Loucy (cell line): Measurements from ENCODE around the gene MLYCD.

Experiments used
- H2AFZ ChIP-seq: fragments of 200-600 bp; sonication (generic); 2 replicates; pipeline ENCODE4 v1.6.0; 2016; ENCODE audit warnings: antibody characterized with exemption, mild to moderate bottlenecking, low read length, moderate library complexity
- H3F3A ChIP-seq: fragments of 200-600 bp; 2 replicates; pipeline ENCODE4 v1.6.0; 2016; ENCODE audit warnings: antibody characterized with exemption, low read depth, mild to moderate bottlenecking
- H3K27me3 ChIP-seq: fragments of 200-600 bp; sonication (generic); 2 replicates; pipeline ENCODE4 v1.6.1; 2014; ENCODE audit warnings: low read length, mild to moderate bottlenecking; ENCODE audit not compliant: insufficient read depth, poor library complexity, severe bottlenecking
- H3K36me3 ChIP-seq: fragments of 200-600 bp; sonication (generic); 2 replicates; pipeline ENCODE4 v1.6.1; 2016; ENCODE audit warnings: low read length; ENCODE audit not compliant: insufficient read depth
- H3K4me1 ChIP-seq: fragments of 200-600 bp; sonication (generic); 2 replicates; pipeline ENCODE4 v1.5.1; 2014; ENCODE audit warnings: low read length, mild to moderate bottlenecking; ENCODE audit not compliant: insufficient read depth, poor library complexity, severe bottlenecking
- H3K4me2 ChIP-seq: fragments of 200-600 bp; sonication (generic); 2 replicates; pipeline ENCODE4 v1.6.0; 2014; ENCODE audit warnings: antibody characterized with exemption, low read length, low read depth, mild to moderate bottlenecking; ENCODE audit not compliant: poor library complexity, severe bottlenecking
- H3K4me3 ChIP-seq: fragments of 200-600 bp; sonication (generic); 2 replicates; pipeline ENCODE4 v1.5.1; 2014; ENCODE audit warnings: low read length, mild to moderate bottlenecking, mixed read lengths; ENCODE audit not compliant: poor library complexity, severe bottlenecking
- H3K79me2 ChIP-seq: fragments of 200-600 bp; sonication (generic); 2 replicates; pipeline ENCODE4 v1.6.1; 2014; ENCODE audit warnings: low read length; ENCODE audit not compliant: insufficient read depth
- H3K9ac ChIP-seq: fragments of 200-600 bp; sonication (generic); 2 replicates; pipeline ENCODE4 v1.6.0; 2014; ENCODE audit warnings: mild to moderate bottlenecking, low read depth, low read length, moderate library complexity; ENCODE audit not compliant: poor library complexity, severe bottlenecking
- H3K9me2 ChIP-seq: fragments of 200-600 bp; sonication (generic); replicated peaks from 2 replicates; pipeline ENCODE4 v1.6.1; 2016; ENCODE audit warnings: low read depth, low read length, mixed read lengths
- H3K9me3 ChIP-seq: fragments of 200-600 bp; sonication (generic); 2 replicates; pipeline ENCODE4 v1.6.1; 2014; ENCODE audit warnings: mild to moderate bottlenecking, antibody characterized with exemption, low read length, low read depth; ENCODE audit not compliant: insufficient read depth
- H4K20me1 ChIP-seq: fragments of 200-600 bp; sonication (generic); 2 replicates; pipeline ENCODE4 v1.6.0; 2014; ENCODE audit warnings: antibody characterized with exemption, low read length, mild to moderate bottlenecking; ENCODE audit not compliant: insufficient read depth, poor library complexity, severe bottlenecking
- CTCF ChIP-seq: fragments of 200-600 bp; sonication (generic); conservative IDR thresholded peaks from 2 replicates; pipeline ENCODE4 v1.5.1; 2014; ENCODE audit warnings: mild to moderate bottlenecking, antibody characterized with exemption, low read length
- EZH2phosphoT487 ChIP-seq: fragments of 200-600 bp; IDR thresholded peaks from 2 replicates; pipeline ENCODE4 v1.6.1; 2018; ENCODE audit warnings: antibody characterized with exemption, mild to moderate bottlenecking, moderate library complexity, borderline replicate concordance

The MLYCD gene

DNA sequence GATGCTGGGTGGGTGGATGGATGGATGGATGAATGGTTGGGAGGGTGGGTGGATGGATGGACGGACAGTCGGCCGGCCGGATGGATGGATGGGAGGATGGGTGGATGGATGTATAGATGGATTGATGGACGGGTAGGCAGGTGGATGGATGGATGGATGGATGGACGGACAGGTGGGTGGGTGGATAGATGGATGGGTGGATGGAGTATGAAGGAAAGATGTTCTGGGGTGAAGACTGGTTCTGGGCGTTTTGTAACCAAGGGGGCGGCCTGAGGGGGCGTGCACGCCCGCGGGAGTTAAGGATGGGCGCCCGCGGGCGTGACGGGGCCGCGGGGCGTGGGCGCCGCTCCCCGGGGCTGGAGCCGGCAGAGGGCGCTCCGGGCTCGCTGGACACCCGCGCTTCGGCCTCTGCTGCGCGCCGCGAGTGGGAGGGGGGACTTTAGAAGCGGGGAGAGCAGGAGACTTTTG is 69.0 kb downstream of the MLYCD start, which contains the start of gene NECAB2:
Gene NECAB2, plus strand, starts transcription at position 407 of the 468 bp plus-strand sequence. CDS start 405 bp downstream, outside the sequence.
- Histone ChIP-seq H2AFZ (no peak within 1 kb of the TSS), H3F3A (no peaks in the 10 kb centered on the region), H3K9ac (no peak within 1 kb of the TSS), H4K20me1 (no peaks in the 10 kb centered on the region), H3K36me3 (no peaks in the 10 kb centered on the region), H3K4me1 (no peaks in the 10 kb centered on the region), H3K79me2 (no peaks in the 10 kb centered on the region), H3K9me2 (no peaks in the 10 kb centered on the region), H3K9me3 (no peaks in the 10 kb centered on the region), H3K4me3 (no peak within 1 kb of the TSS), H3K4me2 (no peak within 1 kb of the TSS), H3K27me3 (no peaks in the 10 kb centered on the region)
- TF ChIP-seq CTCF (no peak), EZH2phosphoT487 (no peak)

DNA sequence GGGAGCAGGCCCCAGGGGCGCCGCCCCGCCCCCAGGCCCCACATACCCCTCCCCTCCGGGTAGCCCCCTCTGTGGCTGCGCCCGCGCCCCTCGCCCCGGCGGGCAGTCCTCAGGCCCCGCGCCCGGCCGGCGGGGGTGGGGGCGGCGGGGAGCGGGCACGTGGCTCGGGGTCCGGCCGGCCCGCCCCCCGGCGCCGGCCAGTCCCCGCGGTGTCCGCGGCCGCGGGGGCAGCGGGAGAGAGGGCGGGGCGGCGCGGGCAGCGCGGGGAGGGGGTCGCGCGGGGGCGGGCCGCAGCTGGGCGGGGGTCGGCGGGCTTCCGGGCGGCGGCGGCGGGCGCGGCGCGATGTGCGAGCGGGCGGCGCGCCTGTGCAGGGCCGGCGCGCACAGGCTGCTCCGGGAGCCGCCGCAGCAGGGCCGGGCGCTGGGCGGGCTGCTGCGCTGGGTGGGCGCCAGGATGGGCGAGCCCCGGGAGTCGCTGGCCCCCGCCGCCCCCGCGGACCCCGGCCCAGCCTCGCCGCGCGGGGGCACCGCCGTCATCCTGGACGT is 69.5 kb downstream of the MLYCD start:
- H3K4me3 ChIP-seq, result no peak overlapping the region
- no peaks in the 10 kb centered on the region for H3K27me3 ChIP-seq
- no peaks in the 10 kb centered on the region for H3K36me3 ChIP-seq
- no peaks in the 10 kb centered on the region for H4K20me1 ChIP-seq
- H3K4me2 ChIP-seq, result no peak overlapping the region
- TF ChIP-seq EZH2phosphoT487 (no peak), CTCF (no peak)
- no peaks in the 10 kb centered on the region for H3F3A ChIP-seq
- H3K9ac ChIP-seq, result no peak overlapping the region
- no peaks in the 10 kb centered on the region for H3K79me2 ChIP-seq
- H3K9me2 ChIP-seq, result no peaks in the 10 kb centered on the region
- no peaks in the 10 kb centered on the region for H3K4me1 ChIP-seq
- H3K9me3 ChIP-seq, result no peaks in the 10 kb centered on the region
- no peak overlapping the region for H2AFZ ChIP-seq

GRCh38 chr16:83968891-83969649 is 70.2 kb downstream of the MLYCD start:
- H3K4me2 ChIP-seq, result no peak overlapping the region
- H3K36me3 ChIP-seq, result no peaks in the 10 kb centered on the region
- TF ChIP-seq CTCF (no peak), EZH2phosphoT487 (no peak)
- no peak overlapping the region for H3K9ac ChIP-seq
- no peak overlapping the region for H2AFZ ChIP-seq
- no peaks in the 10 kb centered on the region for H3F3A ChIP-seq
- H4K20me1 ChIP-seq, result no peaks in the 10 kb centered on the region
- H3K27me3 ChIP-seq, result no peaks in the 10 kb centered on the region
- H3K9me3 ChIP-seq, result no peaks in the 10 kb centered on the region
- H3K4me3 ChIP-seq, result no peak overlapping the region
- H3K9me2 ChIP-seq, result no peaks in the 10 kb centered on the region
- H3K4me1 ChIP-seq, result no peaks in the 10 kb centered on the region
- no peaks in the 10 kb centered on the region for H3K79me2 ChIP-seq
